ENCODE measurements around the gene ADGRB3.

ADGRB3 gene

GRCh38 chr6:69349771-69350170 is 714.7 kb downstream of the ADGRB3 start:
- H3K27me3 Mint-ChIP-seq: no peaks in the 10 kb centered on the region
- no peak overlapping the region for H3K27ac Mint-ChIP-seq
- H3K36me3 Mint-ChIP-seq: no peaks in the 10 kb centered on the region
- peaks cover under 1% of the 10 kb centered on the region for H3K9me3 Mint-ChIP-seq
- H3K4me3 Mint-ChIP-seq: no peak overlapping the region
- H3K4me1 Mint-ChIP-seq: no peaks in the 10 kb centered on the region

DNA sequence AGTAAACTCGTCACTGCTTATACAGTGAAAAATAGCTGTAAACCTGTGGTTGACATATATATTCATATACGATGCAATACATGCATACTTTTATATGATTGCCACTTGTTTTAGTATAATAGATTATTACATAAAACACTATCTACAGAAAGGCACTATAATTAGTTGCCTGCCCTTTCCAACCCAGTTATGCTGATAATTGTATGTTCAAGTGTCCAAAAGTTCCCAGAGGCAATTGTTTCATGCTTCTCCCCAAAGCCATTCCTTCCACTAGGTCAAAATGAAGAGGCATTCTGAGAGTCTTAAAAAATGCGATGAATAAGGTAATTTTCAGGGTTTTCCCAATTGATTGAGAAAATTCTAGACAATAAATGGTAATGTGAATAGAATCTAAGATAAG is 727.1 kb downstream of the ADGRB3 start:
- Mint-ChIP-seq H3K27ac (no peak overlapping the region), H3K27me3 (no peaks in the 10 kb centered on the region), H3K36me3 (no peaks in the 10 kb centered on the region), H3K9me3 (no peaks in the 10 kb centered on the region), H3K4me3 (no peak overlapping the region), H3K4me1 (no peaks in the 10 kb centered on the region)

DNA sequence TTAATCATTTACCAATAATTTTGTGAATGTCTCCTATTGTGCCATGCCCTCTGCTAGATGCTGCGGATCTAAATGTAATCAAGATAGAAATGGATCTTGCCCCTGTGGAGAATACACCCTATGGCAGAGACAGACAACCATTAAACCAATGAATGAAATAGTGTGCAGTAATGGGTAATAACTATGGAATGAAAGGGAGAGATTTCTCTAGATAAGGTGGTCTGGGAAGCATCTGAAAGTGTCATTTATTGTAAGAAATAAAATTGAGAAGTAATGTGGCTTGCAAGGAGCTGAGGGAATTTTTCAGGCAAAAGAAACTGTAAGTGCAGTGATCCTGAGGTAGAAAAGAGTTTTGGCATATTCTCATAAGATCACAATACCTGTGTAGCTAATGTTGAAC is 731.7 kb downstream of the ADGRB3 start:
- Mint-ChIP-seq H3K36me3 (no peaks in the 10 kb centered on the region), H3K4me3 (no peak overlapping the region), H3K27ac (no peak overlapping the region), H3K9me3 (no peaks in the 10 kb centered on the region), H3K4me1 (no peaks in the 10 kb centered on the region), H3K27me3 (no peaks in the 10 kb centered on the region)

- Mint-ChIP-seq H3K4me1 (no peaks in the 10 kb centered on the region), H3K4me3 (no peak overlapping the region), H3K27ac (no peak overlapping the region), H3K9me3 (no peaks in the 10 kb centered on the region), H3K36me3 (no peaks in the 10 kb centered on the region), H3K27me3 (no peaks in the 10 kb centered on the region)
These were observed 733.5 kb downstream of the ADGRB3 start for GRCh38 chr6:69368613-69369012.

GRCh38 chr6:69370763-69371162 is 735.7 kb downstream of the ADGRB3 start:
- Mint-ChIP-seq H3K4me1 (no peaks in the 10 kb centered on the region), H3K36me3 (no peaks in the 10 kb centered on the region), H3K27me3 (no peaks in the 10 kb centered on the region), H3K27ac (no peak overlapping the region), H3K4me3 (no peak overlapping the region), H3K9me3 (no peaks in the 10 kb centered on the region)

- H3K4me3 Mint-ChIP-seq: no peak overlapping the region
- H3K9me3 Mint-ChIP-seq: no peaks in the 10 kb centered on the region
- no peaks in the 10 kb centered on the region for H3K36me3 Mint-ChIP-seq
- no peaks in the 10 kb centered on the region for H3K4me1 Mint-ChIP-seq
- no peak overlapping the region for H3K27ac Mint-ChIP-seq
- H3K27me3 Mint-ChIP-seq: no peaks in the 10 kb centered on the region
These were observed 743.2 kb downstream of the ADGRB3 start for GRCh38 chr6:69378326-69378725.

- Mint-ChIP-seq H3K9me3 (no peaks in the 10 kb centered on the region), H3K27me3 (no peaks in the 10 kb centered on the region), H3K4me1 (no peaks in the 10 kb centered on the region), H3K4me3 (no peak overlapping the region), H3K36me3 (no peaks in the 10 kb centered on the region), H3K27ac (no peak overlapping the region)
These were observed 744.4 kb downstream of the ADGRB3 start for GRCh38 chr6:69379518-69379917.

GRCh38 chr6:69383627-69384026 is 748.5 kb downstream of the ADGRB3 start:
- H3K27me3 Mint-ChIP-seq: no peaks in the 10 kb centered on the region
- no peaks in the 10 kb centered on the region for H3K36me3 Mint-ChIP-seq
- H3K9me3 Mint-ChIP-seq: no peaks in the 10 kb centered on the region
- no peaks in the 10 kb centered on the region for H3K4me1 Mint-ChIP-seq
- no peak overlapping the region for H3K4me3 Mint-ChIP-seq
- H3K27ac Mint-ChIP-seq: no peak overlapping the region

GRCh38 chr6:69386426-69386825 is 751.3 kb downstream of the ADGRB3 start:
- Mint-ChIP-seq H3K27me3 (no peaks in the 10 kb centered on the region), H3K4me3 (no peak overlapping the region), H3K4me1 (no peaks in the 10 kb centered on the region), H3K9me3 (no peaks in the 10 kb centered on the region), H3K27ac (no peak overlapping the region), H3K36me3 (no peaks in the 10 kb centered on the region)

GRCh38 chr6:69390125-69390524 is 755.0 kb downstream of the ADGRB3 start:
- H3K4me3 Mint-ChIP-seq: no peak overlapping the region
- no peak overlapping the region for H3K27ac Mint-ChIP-seq
- no peaks in the 10 kb centered on the region for H3K4me1 Mint-ChIP-seq
- peaks cover 1% of the 10 kb centered on the region for H3K27me3 Mint-ChIP-seq
- no peaks in the 10 kb centered on the region for H3K36me3 Mint-ChIP-seq
- H3K9me3 Mint-ChIP-seq: no peaks in the 10 kb centered on the region

GRCh38 chr6:69391106-69391505 is 756.0 kb downstream of the ADGRB3 start:
- Mint-ChIP-seq H3K36me3 (no peaks in the 10 kb centered on the region), H3K27ac (no peak overlapping the region), H3K27me3 (peaks cover 1% of the 10 kb centered on the region), H3K9me3 (no peaks in the 10 kb centered on the region), H3K4me3 (no peak overlapping the region), H3K4me1 (no peaks in the 10 kb centered on the region)

GRCh38 chr6:69392745-69393144 is 757.7 kb downstream of the ADGRB3 start:
- Mint-ChIP-seq H3K4me1 (no peaks in the 10 kb centered on the region), H3K36me3 (no peaks in the 10 kb centered on the region), H3K27me3 (peaks cover 1% of the 10 kb centered on the region), H3K4me3 (no peak overlapping the region), H3K27ac (no peak overlapping the region), H3K9me3 (no peaks in the 10 kb centered on the region)

GRCh38 chr6:69398311-69398710 is 763.2 kb downstream of the ADGRB3 start:
- H3K4me3 Mint-ChIP-seq: no peak overlapping the region
- peaks cover 1% of the 10 kb centered on the region for H3K27me3 Mint-ChIP-seq
- no peaks in the 10 kb centered on the region for H3K36me3 Mint-ChIP-seq

DNA sequence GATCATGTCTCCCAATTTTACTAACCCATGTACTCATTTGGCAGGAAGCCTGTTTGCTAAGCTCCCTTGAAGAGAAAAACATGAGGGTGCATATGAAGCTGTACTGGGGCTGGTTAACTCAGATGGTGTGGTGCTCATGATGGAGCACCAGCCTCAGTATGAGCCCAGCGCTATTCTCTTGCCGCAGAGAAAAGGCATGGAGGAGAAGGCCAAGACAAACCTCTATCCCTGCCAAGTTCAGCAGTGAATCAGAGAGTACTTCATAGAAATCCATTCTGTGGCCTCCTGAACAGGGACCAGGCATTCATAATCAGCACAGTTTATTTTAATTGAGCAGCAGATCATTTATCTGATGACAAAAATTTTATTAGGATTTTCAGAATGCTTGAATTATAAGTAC is 763.6 kb downstream of the ADGRB3 start:
- H3K4me3 Mint-ChIP-seq: no peak overlapping the region
- H3K9me3 Mint-ChIP-seq: no peaks in the 10 kb centered on the region
- no peaks in the 10 kb centered on the region for H3K36me3 Mint-ChIP-seq
- no peak overlapping the region for H3K27ac Mint-ChIP-seq
- peaks cover 1% of the 10 kb centered on the region for H3K27me3 Mint-ChIP-seq
- H3K4me1 Mint-ChIP-seq: no peaks in the 10 kb centered on the region

More at GRCh38 chr6:69398311-69398710, 763.2 kb downstream of the ADGRB3 start:
- H3K9me3 Mint-ChIP-seq: no peaks in the 10 kb centered on the region
- no peaks in the 10 kb centered on the region for H3K4me1 Mint-ChIP-seq
- H3K27ac Mint-ChIP-seq: no peak overlapping the region

GRCh38 chr6:69408886-69409285 is 773.8 kb downstream of the ADGRB3 start:
- H3K4me1 Mint-ChIP-seq: no peaks in the 10 kb centered on the region
- H3K27ac Mint-ChIP-seq: no peak overlapping the region
- H3K9me3 Mint-ChIP-seq: peaks cover 9% of the 10 kb centered on the region
- H3K36me3 Mint-ChIP-seq: no peaks in the 10 kb centered on the region
- H3K27me3 Mint-ChIP-seq: no peaks in the 10 kb centered on the region
- H3K4me3 Mint-ChIP-seq: no peak overlapping the region

- Mint-ChIP-seq H3K4me1 (no peaks in the 10 kb centered on the region), H3K27ac (no peak overlapping the region), H3K4me3 (no peak overlapping the region), H3K9me3 (no peaks in the 10 kb centered on the region), H3K27me3 (no peaks in the 10 kb centered on the region), H3K36me3 (no peaks in the 10 kb centered on the region)
These were observed 781.7 kb downstream of the ADGRB3 start for GRCh38 chr6:69416776-69417175.

DNA sequence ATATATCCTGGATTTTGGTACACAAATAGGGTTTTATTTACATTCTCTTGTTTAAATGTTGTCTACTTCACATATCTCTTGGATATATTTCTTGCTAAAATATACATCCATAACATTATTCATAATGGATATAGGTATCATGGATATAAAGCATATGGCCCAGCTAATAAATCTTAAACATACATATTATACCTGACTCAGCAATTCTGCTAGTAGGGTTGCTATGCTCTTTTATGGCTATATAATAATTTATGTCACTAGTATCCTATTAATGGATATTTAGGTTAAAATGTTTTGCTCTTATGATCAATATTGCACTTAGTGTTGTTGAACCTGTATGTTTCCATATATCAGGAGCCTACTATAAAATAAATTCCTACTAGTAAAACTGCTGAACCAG is 786.2 kb downstream of the ADGRB3 start:
- H3K4me1 Mint-ChIP-seq: no peaks in the 10 kb centered on the region
- no peaks in the 10 kb centered on the region for H3K27me3 Mint-ChIP-seq
- H3K9me3 Mint-ChIP-seq: no peaks in the 10 kb centered on the region
- no peaks in the 10 kb centered on the region for H3K36me3 Mint-ChIP-seq
- no peak overlapping the region for H3K4me3 Mint-ChIP-seq
- H3K27ac Mint-ChIP-seq: no peak overlapping the region

Data from activated naive CD4-positive, alpha-beta T cell treated with anti-CD3 and anti-CD28 coated beads, Interleukin-2, amount 50 U/mL, for 24 hours (primary cell).